ENCODE measurements around the gene SAFB.

SAFB gene

DNA sequence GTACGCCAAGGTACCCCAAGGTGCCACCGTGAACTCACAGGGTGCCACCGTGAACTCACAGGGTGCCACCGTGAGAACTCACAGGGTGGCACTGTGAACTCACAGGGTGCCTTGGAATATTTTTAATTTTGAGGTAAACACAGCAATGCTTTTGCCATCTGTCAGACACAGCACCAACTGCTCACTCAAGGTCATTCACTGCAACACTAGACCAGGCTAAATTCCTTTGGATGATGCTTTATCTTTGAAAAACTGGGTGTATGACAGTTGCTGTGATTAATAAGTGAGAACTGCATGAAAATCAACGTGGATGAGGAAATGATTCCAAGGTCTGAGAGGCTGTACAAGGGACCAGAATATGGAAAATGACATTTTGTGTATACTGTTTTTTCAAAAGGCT lies 19.3 kb upstream of the SAFB start:
- Histone ChIP-seq H3F3A (ENCODE audit: low read depth) (no peaks in the 10 kb centered on the region), H3K4me3 (ENCODE audit: low read length, poor library complexity, severe bottlenecking) (no peak overlapping the region), H3K9me3 (ENCODE audit: insufficient read depth, low read depth, low read length) (no peaks in the 10 kb centered on the region), H3K9me2 (replicated peaks; ENCODE audit: low read depth, low read length) (no peaks in the 10 kb centered on the region), H2AFZ (ENCODE audit: low read length) (no peak overlapping the region), H3K36me3 (ENCODE audit: insufficient read depth, low read length) (peaks cover 90% of the 10 kb centered on the region; the same call in 1 of the 2 replicates), H3K9ac (ENCODE audit: low read depth, low read length, poor library complexity, severe bottlenecking) (no peak overlapping the region), H3K27me3 (ENCODE audit: insufficient read depth, low read length, poor library complexity, severe bottlenecking) (no peaks in the 10 kb centered on the region), H3K79me2 (ENCODE audit: insufficient read depth, low read length) (peaks cover 33% of the 10 kb centered on the region; the same call in 1 of the 2 replicates), H3K4me2 (ENCODE audit: low read depth, low read length, poor library complexity, severe bottlenecking) (no peak overlapping the region), H3K4me1 (ENCODE audit: insufficient read depth, low read length, poor library complexity, severe bottlenecking) (no peaks in the 10 kb centered on the region), H4K20me1 (ENCODE audit: insufficient read depth, low read length, poor library complexity, severe bottlenecking) (peaks cover 15% of the 10 kb centered on the region)
- no peak for TF ChIP-seq EZH2phosphoT487 (IDR thresholded peaks at IDR 0.05; ENCODE audit: borderline replicate concordance)
- TF ChIP-seq, protein P1, sequence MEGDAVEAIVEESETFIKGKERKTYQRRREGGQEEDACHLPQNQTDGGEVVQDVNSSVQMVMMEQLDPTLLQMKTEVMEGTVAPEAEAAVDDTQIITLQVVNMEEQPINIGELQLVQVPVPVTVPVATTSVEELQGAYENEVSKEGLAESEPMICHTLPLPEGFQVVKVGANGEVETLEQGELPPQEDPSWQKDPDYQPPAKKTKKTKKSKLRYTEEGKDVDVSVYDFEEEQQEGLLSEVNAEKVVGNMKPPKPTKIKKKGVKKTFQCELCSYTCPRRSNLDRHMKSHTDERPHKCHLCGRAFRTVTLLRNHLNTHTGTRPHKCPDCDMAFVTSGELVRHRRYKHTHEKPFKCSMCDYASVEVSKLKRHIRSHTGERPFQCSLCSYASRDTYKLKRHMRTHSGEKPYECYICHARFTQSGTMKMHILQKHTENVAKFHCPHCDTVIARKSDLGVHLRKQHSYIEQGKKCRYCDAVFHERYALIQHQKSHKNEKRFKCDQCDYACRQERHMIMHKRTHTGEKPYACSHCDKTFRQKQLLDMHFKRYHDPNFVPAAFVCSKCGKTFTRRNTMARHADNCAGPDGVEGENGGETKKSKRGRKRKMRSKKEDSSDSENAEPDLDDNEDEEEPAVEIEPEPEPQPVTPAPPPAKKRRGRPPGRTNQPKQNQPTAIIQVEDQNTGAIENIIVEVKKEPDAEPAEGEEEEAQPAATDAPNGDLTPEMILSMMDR (conservative IDR thresholded peaks at IDR 0.05; ENCODE audit: low read length), result no peak

DNA sequence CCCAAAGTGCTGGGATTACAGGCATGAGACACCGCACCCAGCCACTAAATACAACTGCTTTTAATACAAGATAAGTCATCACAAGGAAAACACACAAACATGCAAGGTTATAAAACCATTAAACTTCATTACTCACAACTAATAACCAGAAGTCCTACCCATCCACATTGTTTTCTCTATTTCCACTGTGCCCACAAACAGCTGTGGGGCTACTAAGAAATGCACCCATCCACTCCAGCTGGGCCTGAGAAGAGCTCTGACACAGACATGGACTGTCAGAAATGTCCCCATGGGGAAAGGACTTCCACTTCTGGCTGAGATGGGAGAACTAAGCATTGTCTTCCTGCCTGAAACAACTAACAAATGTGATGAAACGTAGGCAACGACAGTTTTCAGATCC lies 17.5 kb upstream of the SAFB start:
- Histone ChIP-seq H4K20me1 (ENCODE audit: insufficient read depth, low read length, poor library complexity, severe bottlenecking) (peaks cover 15% of the 10 kb centered on the region), H3K4me1 (ENCODE audit: insufficient read depth, low read length, poor library complexity, severe bottlenecking) (no peaks in the 10 kb centered on the region), H3K9me3 (ENCODE audit: insufficient read depth, low read depth, low read length) (no peaks in the 10 kb centered on the region), H2AFZ (ENCODE audit: low read length) (no peak overlapping the region), H3K9ac (ENCODE audit: low read depth, low read length, poor library complexity, severe bottlenecking) (no peak overlapping the region), H3K79me2 (ENCODE audit: insufficient read depth, low read length) (peaks cover 34% of the 10 kb centered on the region; the same call in 1 of the 2 replicates), H3K27me3 (ENCODE audit: insufficient read depth, low read length, poor library complexity, severe bottlenecking) (no peaks in the 10 kb centered on the region), H3K4me3 (ENCODE audit: low read length, poor library complexity, severe bottlenecking) (no peak overlapping the region), H3F3A (ENCODE audit: low read depth) (no peaks in the 10 kb centered on the region), H3K4me2 (ENCODE audit: low read depth, low read length, poor library complexity, severe bottlenecking) (no peak overlapping the region), H3K9me2 (replicated peaks; ENCODE audit: low read depth, low read length) (no peaks in the 10 kb centered on the region), H3K36me3 (ENCODE audit: insufficient read depth, low read length) (peaks cover 88% of the 10 kb centered on the region; the same call in 1 of the 2 replicates)
- TF ChIP-seq, protein P1 (conservative IDR thresholded peaks at IDR 0.05; ENCODE audit: low read length), result no peak
- no peak for TF ChIP-seq EZH2phosphoT487 (IDR thresholded peaks at IDR 0.05; ENCODE audit: borderline replicate concordance)

DNA sequence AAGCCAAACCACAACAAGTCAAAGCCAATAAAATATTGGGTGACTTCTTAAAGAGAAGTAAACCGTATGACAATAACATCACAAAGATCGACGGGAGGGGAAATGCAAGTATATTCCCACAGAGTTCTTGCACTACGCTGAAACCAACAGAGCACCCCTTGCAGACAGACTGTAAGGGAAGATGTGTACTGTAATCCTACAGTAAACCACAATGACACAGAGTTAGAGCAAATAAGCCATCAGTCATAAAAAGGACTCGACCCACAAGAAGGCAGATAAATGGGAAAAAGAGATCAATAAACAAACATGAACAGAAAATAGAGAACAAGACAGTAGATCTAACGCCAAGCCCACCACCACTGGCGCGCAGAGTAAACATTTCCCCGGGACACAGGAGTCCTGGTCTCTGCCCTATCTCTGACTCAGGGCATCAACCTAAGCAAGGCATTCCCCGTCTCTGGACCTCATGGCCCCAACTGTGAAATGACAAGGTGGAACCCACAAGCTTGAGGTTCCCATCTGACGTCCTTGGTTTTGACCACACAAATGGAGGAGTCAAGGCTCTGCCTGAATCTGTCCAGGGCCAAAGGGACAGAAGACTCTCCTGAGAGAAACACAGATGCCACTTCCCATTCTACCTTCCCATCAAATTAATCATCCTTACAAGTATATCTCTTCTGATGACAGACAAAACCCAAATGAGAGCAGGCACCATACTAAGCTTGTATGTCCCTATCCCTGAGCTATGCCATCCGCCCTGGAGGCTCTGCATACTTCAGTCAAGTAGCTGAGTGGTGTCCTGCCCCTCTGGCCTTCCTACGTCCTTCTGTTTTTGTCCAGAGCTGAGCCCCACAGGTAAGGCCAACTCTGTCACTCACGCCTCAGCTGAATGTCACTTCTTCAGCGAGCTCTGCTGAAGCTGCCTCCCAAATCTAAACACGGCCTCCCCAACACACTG lies 15.3 kb upstream of the SAFB start:
- Histone ChIP-seq H3F3A (ENCODE audit: low read depth) (no peaks in the 10 kb centered on the region), H3K9me2 (replicated peaks; ENCODE audit: low read depth, low read length) (no peaks in the 10 kb centered on the region), H3K4me3 (ENCODE audit: low read length, poor library complexity, severe bottlenecking) (no peak overlapping the region), H2AFZ (ENCODE audit: low read length) (no peak overlapping the region), H3K79me2 (ENCODE audit: insufficient read depth, low read length) (peaks cover 31% of the 10 kb centered on the region; the same call in 1 of the 2 replicates), H4K20me1 (ENCODE audit: insufficient read depth, low read length, poor library complexity, severe bottlenecking) (peaks cover 15% of the 10 kb centered on the region), H3K9me3 (ENCODE audit: insufficient read depth, low read depth, low read length) (no peaks in the 10 kb centered on the region), H3K4me1 (ENCODE audit: insufficient read depth, low read length, poor library complexity, severe bottlenecking) (no peaks in the 10 kb centered on the region), H3K27me3 (ENCODE audit: insufficient read depth, low read length, poor library complexity, severe bottlenecking) (no peaks in the 10 kb centered on the region), H3K4me2 (ENCODE audit: low read depth, low read length, poor library complexity, severe bottlenecking) (no peak overlapping the region), H3K36me3 (ENCODE audit: insufficient read depth, low read length) (peaks cover 87% of the 10 kb centered on the region), H3K9ac (ENCODE audit: low read depth, low read length, poor library complexity, severe bottlenecking) (no peak overlapping the region)
- TF ChIP-seq, protein P1 (conservative IDR thresholded peaks at IDR 0.05; ENCODE audit: low read length), result no peak
- no peak for TF ChIP-seq EZH2phosphoT487 (IDR thresholded peaks at IDR 0.05; ENCODE audit: borderline replicate concordance)

Measured in Loucy (cell line).